GM21381 (cell line): Measurements from ENCODE around the gene FBXO7.
"Not testable (repeated sequence)": the region's sequence is repeated elsewhere in the genome, so short reads cannot be mapped to it uniquely, and the experiment has no call there.

Source experiments
- ATAC-seq: cut with Tn5 transposase; IDR thresholded peaks from one replicate; pipeline ENCODE4 v1.9.1; 2021; ENCODE audit warnings: mild to moderate bottlenecking, moderate library complexity; ENCODE audit not compliant: unreplicated experiment

Gene FBXO7

GRCh38 chr22:32474635-32475467 lies at the start of gene FBXO7:
TSS of gene FBXO7 (plus strand) at chr22:32474811. CDS start at chr22:32475003, 192 bp downstream.
- ATAC-seq: peak; percentile 65

GRCh38 chr22:32426881-32427280 lies 47.7 kb upstream of the FBXO7 start:
- no peak for ATAC-seq

GRCh38 chr22:32430352-32430751 lies 44.3 kb upstream of the FBXO7 start:
- no peak for ATAC-seq

- no peak for ATAC-seq
These were observed 30.5 kb upstream of the FBXO7 start for GRCh38 chr22:32444068-32444467.

GRCh38 chr22:32446321-32446720 lies 28.3 kb upstream of the FBXO7 start:
- no peak for ATAC-seq

- no peak for ATAC-seq
These were observed 25.6 kb upstream of the FBXO7 start for GRCh38 chr22:32448980-32449379.

- ATAC-seq: no peak
These were observed 17.6 kb upstream of the FBXO7 start for GRCh38 chr22:32457031-32457430.

- no peak for ATAC-seq
These were observed 12.2 kb upstream of the FBXO7 start for GRCh38 chr22:32462452-32462851.

- ATAC-seq: no peak
These were observed 8.9 kb upstream of the FBXO7 start for GRCh38 chr22:32465661-32466060.

- no peak for ATAC-seq
These were observed 8.1 kb upstream of the FBXO7 start for GRCh38 chr22:32466496-32466895.

GRCh38 chr22:32469799-32470212 lies 4.8 kb upstream of the FBXO7 start:
- ATAC-seq: no peak

GRCh38 chr22:32473388-32473952 lies 1.1 kb upstream of the FBXO7 start:
- ATAC-seq: no peak

- ATAC-seq: peak; percentile 18
These were observed 928 bp downstream of the FBXO7 start for GRCh38 chr22:32475468-32476010.

GRCh38 chr22:32476281-32477195 lies 1.9 kb downstream of the FBXO7 start:
- no peak for ATAC-seq

- ATAC-seq: no peak
These were observed 3.0 kb downstream of the FBXO7 start for GRCh38 chr22:32477596-32477995.

- ATAC-seq: not testable (repeated sequence)
These were observed 3.9 kb downstream of the FBXO7 start for GRCh38 chr22:32478552-32478951.

GRCh38 chr22:32478994-32479393 lies 4.4 kb downstream of the FBXO7 start:
- ATAC-seq: no peak

GRCh38 chr22:32480238-32480637 lies 5.6 kb downstream of the FBXO7 start:
- no peak for ATAC-seq

GRCh38 chr22:32482708-32483107 lies 8.1 kb downstream of the FBXO7 start:
- ATAC-seq: no peak

- ATAC-seq: no peak
These were observed 12.2 kb downstream of the FBXO7 start for GRCh38 chr22:32486656-32487390.
